Measurements from ENCODE around the gene IRAK1. TPM values are rescaled to one million over a fixed set of nuclear protein-coding genes. Genes with fewer than 3 reads are reported as not detected.

Gene IRAK1
- polyA plus RNA-seq, 1 donor, result 53.8 TPM

DNA sequence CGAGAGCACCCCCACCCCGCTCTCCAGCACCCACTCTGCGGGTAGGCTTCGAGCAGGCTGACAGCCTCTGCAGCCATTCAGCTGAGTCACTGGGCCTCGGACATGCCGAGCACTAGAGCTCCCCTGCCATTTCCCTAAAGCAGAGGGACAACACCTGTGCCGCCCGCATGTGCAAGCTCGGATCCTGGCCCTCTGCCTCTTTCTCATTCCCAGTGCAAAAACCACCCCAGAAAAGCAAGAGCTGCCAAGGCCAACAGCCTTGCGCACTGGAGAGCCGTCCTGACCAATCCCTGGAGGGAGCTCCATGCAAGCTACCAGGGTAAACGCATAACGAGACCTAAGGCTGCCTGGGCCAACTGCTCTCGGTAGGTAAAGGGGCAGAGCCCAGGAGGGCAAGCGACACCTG, 53.4 kb downstream of the IRAK1 start:
- Histone ChIP-seq H3K4me3 (ENCODE audit: low read length) (no peak overlapping the region), H3K9me3 (ENCODE audit: control insufficient read depth, low read depth, low read length) (no peaks in the 10 kb centered on the region), H3K36me3 (ENCODE audit: control insufficient read depth, insufficient read depth, low read length) (peaks cover 43% of the 10 kb centered on the region), H3K27ac (ENCODE audit: low read length) (no peak overlapping the region), H3K27me3 (ENCODE audit: control insufficient read depth, insufficient read depth, low read length) (no peaks in the 10 kb centered on the region), H3K4me1 (ENCODE audit: control insufficient read depth, insufficient read depth, low read length) (peaks cover 23% of the 10 kb centered on the region)
- no CpG with 5 or more reads among the region's 15 CpGs for WGBS (ENCODE audit: insufficient coverage, low lambda C conversion rate)
- DNase-seq, result no peak

DNA sequence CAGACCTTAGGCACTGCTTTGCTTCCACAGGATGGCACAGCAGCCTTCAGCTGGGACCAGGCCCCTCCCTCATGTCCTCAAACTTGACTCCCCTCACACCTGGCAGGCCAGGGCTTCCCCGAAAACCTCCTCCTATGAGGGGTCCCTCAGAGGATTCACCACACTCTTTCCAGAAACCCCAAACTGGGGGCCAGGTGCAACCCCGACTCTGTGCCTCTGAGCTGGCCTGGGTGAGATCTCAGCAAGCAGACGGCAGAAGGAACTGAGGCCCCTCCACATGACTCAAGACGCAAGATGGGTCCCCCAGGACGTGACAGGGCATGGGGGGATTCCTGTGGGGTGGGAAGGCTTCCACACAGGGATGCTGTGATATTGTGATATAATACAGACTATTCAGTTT, 54.3 kb downstream of the IRAK1 start:
- H3K27ac ChIP-seq (ENCODE audit: low read length), result no peak overlapping the region

DNA sequence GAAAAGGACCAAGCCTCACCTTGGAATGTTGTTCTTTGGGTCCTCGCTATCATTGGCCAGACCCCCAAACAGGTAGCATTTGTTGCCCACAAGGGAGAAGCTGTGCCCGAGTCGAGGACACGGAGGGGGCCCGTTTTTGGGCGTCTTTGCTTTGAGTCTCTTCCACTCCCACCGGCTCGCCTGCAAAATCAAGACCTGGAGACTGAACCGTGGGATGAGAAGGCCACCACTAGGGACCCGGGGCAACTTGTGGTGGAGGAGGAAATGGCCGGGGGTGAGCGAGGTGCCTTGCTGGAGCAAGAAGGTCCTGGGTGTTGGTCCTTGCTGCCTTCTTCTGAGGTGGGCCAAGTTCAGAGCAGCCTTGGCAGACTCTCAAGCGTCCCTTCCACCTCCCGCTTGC, 55.6 kb downstream of the IRAK1 start:
- peaks cover 19% of the 10 kb centered on the region for H3K4me1 ChIP-seq (ENCODE audit: control insufficient read depth, insufficient read depth, low read length)
- H3K36me3 ChIP-seq (ENCODE audit: control insufficient read depth, insufficient read depth, low read length), result peaks cover 64% of the 10 kb centered on the region
- no peak for DNase-seq
- no peaks in the 10 kb centered on the region for H3K27me3 ChIP-seq (ENCODE audit: control insufficient read depth, insufficient read depth, low read length)
- no peak overlapping the region for H3K27ac ChIP-seq (ENCODE audit: low read length)
- no peaks in the 10 kb centered on the region for H3K9me3 ChIP-seq (ENCODE audit: control insufficient read depth, low read depth, low read length)
- no peak overlapping the region for H3K4me3 ChIP-seq (ENCODE audit: low read length)
- no CpG with 5 or more reads among the region's 14 CpGs for WGBS (ENCODE audit: insufficient coverage, low lambda C conversion rate)

More for the DNA sequence above, 54.3 kb downstream of the IRAK1 start:
- Histone ChIP-seq H3K4me1 (ENCODE audit: control insufficient read depth, insufficient read depth, low read length) (peaks cover 23% of the 10 kb centered on the region), H3K4me3 (ENCODE audit: low read length) (no peak overlapping the region), H3K27me3 (ENCODE audit: control insufficient read depth, insufficient read depth, low read length) (no peaks in the 10 kb centered on the region), H3K9me3 (ENCODE audit: control insufficient read depth, low read depth, low read length) (no peaks in the 10 kb centered on the region), H3K36me3 (ENCODE audit: control insufficient read depth, insufficient read depth, low read length) (peaks cover 51% of the 10 kb centered on the region)
- no peak for DNase-seq
- no CpG with 5 or more reads among the region's 5 CpGs for WGBS (ENCODE audit: insufficient coverage, low lambda C conversion rate)

DNA sequence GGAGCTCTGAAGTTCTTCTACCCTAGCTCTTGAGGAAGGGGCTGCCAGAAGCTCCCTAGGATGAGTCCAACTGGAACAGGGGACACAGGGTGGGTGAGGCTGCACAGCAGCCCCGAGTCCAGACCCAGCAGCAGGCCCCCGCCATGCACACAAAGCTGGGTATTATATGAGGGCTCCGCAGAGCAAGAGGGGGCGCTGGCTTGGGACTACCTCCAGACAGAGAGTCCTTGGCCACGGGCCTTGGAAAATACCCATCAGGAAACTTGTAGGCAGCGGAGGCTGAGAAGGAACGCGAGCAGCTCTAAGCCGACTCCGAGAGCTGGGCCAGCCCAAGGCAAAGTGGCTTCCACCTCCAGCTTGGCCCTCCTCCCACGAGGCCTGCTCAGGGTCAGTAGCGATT, 56.2 kb downstream of the IRAK1 start:
- H3K4me1 ChIP-seq (ENCODE audit: control insufficient read depth, insufficient read depth, low read length), result peaks cover 16% of the 10 kb centered on the region
- H3K27me3 ChIP-seq (ENCODE audit: control insufficient read depth, insufficient read depth, low read length), result no peaks in the 10 kb centered on the region
- H3K4me3 ChIP-seq (ENCODE audit: low read length), result no peak overlapping the region
- no peak overlapping the region for H3K27ac ChIP-seq (ENCODE audit: low read length)
- no peaks in the 10 kb centered on the region for H3K9me3 ChIP-seq (ENCODE audit: control insufficient read depth, low read depth, low read length)
- peaks cover 70% of the 10 kb centered on the region for H3K36me3 ChIP-seq (ENCODE audit: control insufficient read depth, insufficient read depth, low read length)
- no peak for DNase-seq
- WGBS (ENCODE audit: insufficient coverage, low lambda C conversion rate), result no CpG with 5 or more reads among the region's 12 CpGs

DNA sequence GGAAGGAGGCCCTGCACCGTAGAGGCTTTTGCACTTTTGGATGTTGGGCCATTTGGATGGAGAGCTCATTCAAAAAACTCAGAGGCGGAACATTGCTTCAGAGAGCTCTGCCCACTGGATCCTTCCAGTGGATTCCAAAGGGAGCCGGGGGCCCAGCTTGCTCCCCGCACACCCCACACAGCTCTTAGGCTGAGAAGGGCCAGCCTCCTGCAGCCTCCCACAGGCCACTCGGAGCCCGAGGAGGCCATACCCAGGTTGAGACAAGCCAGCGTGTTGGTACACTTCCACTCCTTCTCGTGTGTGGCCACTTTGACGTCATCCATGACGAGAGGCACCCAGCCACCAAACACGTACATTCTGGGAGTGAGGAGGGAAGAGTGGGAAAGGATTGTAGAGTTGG, 58.4 kb downstream of the IRAK1 start:
- no CpG with 5 or more reads among the region's 11 CpGs for WGBS (ENCODE audit: insufficient coverage, low lambda C conversion rate)
- DNase-seq, result no peak
- Histone ChIP-seq H3K4me1 (ENCODE audit: control insufficient read depth, insufficient read depth, low read length) (no peaks in the 10 kb centered on the region), H3K4me3 (ENCODE audit: low read length) (no peak overlapping the region), H3K9me3 (ENCODE audit: control insufficient read depth, low read depth, low read length) (no peaks in the 10 kb centered on the region), H3K27ac (ENCODE audit: low read length) (no peak overlapping the region), H3K36me3 (ENCODE audit: control insufficient read depth, insufficient read depth, low read length) (peaks cover 83% of the 10 kb centered on the region), H3K27me3 (ENCODE audit: control insufficient read depth, insufficient read depth, low read length) (no peaks in the 10 kb centered on the region)

DNA sequence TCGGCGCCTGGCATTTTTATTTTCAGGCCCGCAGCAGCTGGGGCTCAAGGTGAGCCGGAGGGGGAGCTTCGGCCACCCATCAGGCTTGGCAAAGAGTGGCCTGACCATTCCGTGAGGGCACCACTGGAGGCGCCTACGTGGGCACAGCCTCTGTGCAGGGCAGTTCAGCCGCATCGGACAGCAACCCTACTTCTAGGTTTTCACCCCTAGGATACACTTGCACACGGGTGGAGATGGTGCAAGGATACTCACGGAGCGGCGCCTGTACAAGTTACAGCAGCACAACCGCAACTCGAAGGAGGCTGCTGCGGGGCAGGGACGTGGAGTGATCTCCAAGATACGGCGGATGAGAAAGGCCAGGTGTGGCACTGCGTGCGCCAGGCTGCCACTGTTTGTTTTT, 58.9 kb downstream of the IRAK1 start:
- Histone ChIP-seq H3K4me1 (ENCODE audit: control insufficient read depth, insufficient read depth, low read length) (no peaks in the 10 kb centered on the region), H3K4me3 (ENCODE audit: low read length) (no peak overlapping the region), H3K27ac (ENCODE audit: low read length) (no peak overlapping the region), H3K9me3 (ENCODE audit: control insufficient read depth, low read depth, low read length) (no peaks in the 10 kb centered on the region), H3K36me3 (ENCODE audit: control insufficient read depth, insufficient read depth, low read length) (peaks cover 88% of the 10 kb centered on the region), H3K27me3 (ENCODE audit: control insufficient read depth, insufficient read depth, low read length) (no peaks in the 10 kb centered on the region)
- no peak for DNase-seq
- WGBS (ENCODE audit: insufficient coverage, low lambda C conversion rate), result no CpG with 5 or more reads among the region's 22 CpGs

Other genes starting within 250 kb of the IRAK1 start
- gene SRPK3, start 238.9 kb downstream of the IRAK1 start, polyA plus RNA-seq, result 1.8 TPM
- gene IDH3G, start 225.5 kb downstream of the IRAK1 start, polyA plus RNA-seq, result 58.7 TPM
- 240 TPM for gene SSR4, start 225.2 kb downstream of the IRAK1 start, polyA plus RNA-seq
- gene PDZD4, start 189.4 kb downstream of the IRAK1 start, polyA plus RNA-seq, result 10.5 TPM
- gene L1CAM, start 133.7 kb downstream of the IRAK1 start, polyA plus RNA-seq, result 22.5 TPM
- gene AVPR2, start 115.2 kb downstream of the IRAK1 start, polyA plus RNA-seq, result 0.28 TPM
- 33.2 TPM for gene ARHGAP4, start 93.6 kb downstream of the IRAK1 start, polyA plus RNA-seq
- 73.6 TPM for gene NAA10, start 84.9 kb downstream of the IRAK1 start, polyA plus RNA-seq
- 85.8 TPM for gene RENBP, start 75.3 kb downstream of the IRAK1 start, polyA plus RNA-seq
- gene HCFC1, start 48.1 kb downstream of the IRAK1 start, polyA plus RNA-seq, result 33.3 TPM
- gene TMEM187, start 47.1 kb downstream of the IRAK1 start, polyA plus RNA-seq, result 4.9 TPM
- 19.4 TPM for gene MECP2, start 77.8 kb upstream of the IRAK1 start, polyA plus RNA-seq
- not detected for gene OPN1LW, start 124.3 kb upstream of the IRAK1 start, polyA plus RNA-seq
- gene OPN1MW, start 162.7 kb upstream of the IRAK1 start, polyA plus RNA-seq, result not detected
- gene OPN1MW2, start 199.9 kb upstream of the IRAK1 start, polyA plus RNA-seq, result not detected
- gene OPN1MW3, start 237.7 kb upstream of the IRAK1 start, polyA plus RNA-seq, result not detected